Astrocyte (in vitro differentiated cells and primary cell): Measurements from ENCODE around the gene SOHLH1. TPM values are rescaled to one million over a fixed set of nuclear protein-coding genes. Genes with fewer than 3 reads are reported as not detected.
A peak's percentile ranks its signal among the peaks of the same experiment; 100 is the strongest.

Experiments used
- DNase-seq: peaks from one replicate; pipeline ENCODE4 v3.0.0-alpha.2; 2010; ENCODE audit warnings: low read depth
- FAIRE-seq: peaks from 2 replicates; lab custom pipeline; 2011; peaks lifted over from hg19 to GRCh38; lab: Jason Lieb, UNC
- H2AFZ ChIP-seq: 2 replicates; pipeline ENCODE4 v1.6.0; 2012; ENCODE audit warnings: low read depth, low read length, inconsistent platforms
- H3K27ac ChIP-seq: 2 replicates; pipeline ENCODE4 v1.5.1; 2011; ENCODE audit warnings: low read depth, low read length, inconsistent platforms
- H3K27me3 ChIP-seq: 2 replicates; pipeline ENCODE4 v1.6.0; 2011; ENCODE audit warnings: low read length, inconsistent platforms; ENCODE audit not compliant: insufficient read depth
- H3K36me3 ChIP-seq: 2 replicates; pipeline ENCODE4 v1.5.1; 2011; ENCODE audit warnings: low read length, inconsistent platforms; ENCODE audit not compliant: insufficient read depth
- H3K4me1 ChIP-seq: 2 replicates; pipeline ENCODE4 v1.5.1; 2011; ENCODE audit warnings: low read length, inconsistent platforms; ENCODE audit not compliant: insufficient read depth
- H3K4me2 ChIP-seq: 2 replicates; pipeline ENCODE4 v1.6.0; 2012; ENCODE audit warnings: low read length, inconsistent platforms
- H3K4me3 ChIP-seq: 2 replicates; pipeline ENCODE4 v1.5.1; 2011; ENCODE audit warnings: low read depth, mild to moderate bottlenecking, low read length, inconsistent platforms; ENCODE audit not compliant: insufficient read depth
- H3K79me2 ChIP-seq: 2 replicates; pipeline ENCODE4 v1.6.0; 2012; ENCODE audit warnings: mild to moderate bottlenecking, low read length, inconsistent platforms; ENCODE audit not compliant: insufficient read depth
- H3K9ac ChIP-seq: 2 replicates; pipeline ENCODE4 v1.6.0; 2012; ENCODE audit warnings: mild to moderate bottlenecking, low read length, inconsistent platforms
- H3K9me3 ChIP-seq: 2 replicates; pipeline ENCODE4 v1.5.1; 2012; ENCODE audit warnings: low read depth, mild to moderate bottlenecking, low read length, inconsistent platforms; ENCODE audit not compliant: insufficient read depth
- H4K20me1 ChIP-seq: 2 replicates; pipeline ENCODE4 v1.6.0; 2012; ENCODE audit warnings: low read length, inconsistent platforms; ENCODE audit not compliant: insufficient read depth
- H3K27ac Mint-ChIP-seq: one replicate; pipeline ENCODE4 v1.8.0; 2021; ENCODE audit warnings: mild to moderate bottlenecking, mixed read lengths; ENCODE audit not compliant: unreplicated experiment
- H3K27me3 Mint-ChIP-seq: one replicate; pipeline ENCODE4 v1.8.0; 2021; ENCODE audit warnings: low read depth, mixed read lengths; ENCODE audit not compliant: unreplicated experiment
- H3K36me3 Mint-ChIP-seq: one replicate; pipeline ENCODE4 v1.8.0; 2021; ENCODE audit warnings: low read depth, mixed read lengths; ENCODE audit not compliant: unreplicated experiment
- H3K4me1 Mint-ChIP-seq: one replicate; pipeline ENCODE4 v1.8.0; 2021; ENCODE audit warnings: low read depth, mixed read lengths; ENCODE audit not compliant: unreplicated experiment
- H3K4me3 Mint-ChIP-seq: one replicate; pipeline ENCODE4 v1.8.0; 2021; ENCODE audit warnings: mild to moderate bottlenecking, moderate library complexity, mixed read lengths; ENCODE audit not compliant: unreplicated experiment
- H3K9me3 Mint-ChIP-seq: one replicate; pipeline ENCODE4 v1.8.0; 2021; ENCODE audit warnings: mild to moderate bottlenecking, mixed read lengths; ENCODE audit not compliant: unreplicated experiment
- EZH2 ChIP-seq: IDR thresholded peaks from 2 replicates; pipeline ENCODE4 v1.6.1; 2012; ENCODE audit warnings: mild to moderate bottlenecking, low read length, inconsistent platforms; ENCODE audit not compliant: insufficient read depth
- total RNA-seq: library from RNA; stranded (reverse); gene quantifications from 2 replicates; pipeline ENCODE4 v1.2.1, GENCODE V29; 2021
- TF ChIP-seq, protein P1 (sequence below): IDR thresholded peaks from 2 replicates; pipeline ENCODE4 v1.5.1; 2011; ENCODE audit warnings: low read depth, mild to moderate bottlenecking, inconsistent platforms, low read length, moderate library complexity; ENCODE audit not compliant: insufficient read depth

The SOHLH1 gene
- total RNA-seq, 1 donor from 2014 or later = not detected

DNA sequence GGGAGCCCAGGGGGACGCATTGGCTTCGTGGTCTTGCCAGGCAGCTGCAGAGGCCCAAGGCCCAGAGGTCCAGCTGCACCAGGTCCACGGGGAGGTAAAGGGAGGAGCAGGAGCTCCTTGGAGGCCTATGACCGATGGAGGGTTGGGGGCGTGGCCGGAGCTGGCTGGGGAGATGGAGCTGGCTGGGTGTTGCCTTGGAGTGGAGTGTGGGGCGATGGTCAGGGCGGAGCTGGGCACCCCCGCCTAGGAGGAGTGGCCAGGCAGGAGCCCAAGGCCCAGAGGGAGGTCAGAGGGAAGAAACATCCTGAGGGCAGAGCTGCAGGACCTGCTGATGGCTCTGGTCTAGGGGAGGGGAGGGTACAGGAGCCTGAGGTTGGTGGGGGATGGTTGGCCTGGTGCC, 47.3 kb upstream of the SOHLH1 start:
- Histone ChIP-seq H3K9ac (no peak overlapping the region), H3K27me3 (no peaks in the 10 kb centered on the region), H3K4me3 (no peak overlapping the region), H3K4me2 (no peak overlapping the region), H2AFZ (no peak overlapping the region), H3K36me3 (no peaks in the 10 kb centered on the region), H4K20me1 (no peaks in the 10 kb centered on the region), H3K9me3 (no peaks in the 10 kb centered on the region), H3K4me1 (no peaks in the 10 kb centered on the region), H3K27ac (no peak overlapping the region), H3K79me2 (no peaks in the 10 kb centered on the region)
- H3K27ac Mint-ChIP-seq = no peak overlapping the region
- no peaks in the 10 kb centered on the region for H3K4me1 Mint-ChIP-seq
- H3K27me3 Mint-ChIP-seq = peaks cover 13% of the 10 kb centered on the region
- no peak for DNase-seq
- TF ChIP-seq, protein P1, sequence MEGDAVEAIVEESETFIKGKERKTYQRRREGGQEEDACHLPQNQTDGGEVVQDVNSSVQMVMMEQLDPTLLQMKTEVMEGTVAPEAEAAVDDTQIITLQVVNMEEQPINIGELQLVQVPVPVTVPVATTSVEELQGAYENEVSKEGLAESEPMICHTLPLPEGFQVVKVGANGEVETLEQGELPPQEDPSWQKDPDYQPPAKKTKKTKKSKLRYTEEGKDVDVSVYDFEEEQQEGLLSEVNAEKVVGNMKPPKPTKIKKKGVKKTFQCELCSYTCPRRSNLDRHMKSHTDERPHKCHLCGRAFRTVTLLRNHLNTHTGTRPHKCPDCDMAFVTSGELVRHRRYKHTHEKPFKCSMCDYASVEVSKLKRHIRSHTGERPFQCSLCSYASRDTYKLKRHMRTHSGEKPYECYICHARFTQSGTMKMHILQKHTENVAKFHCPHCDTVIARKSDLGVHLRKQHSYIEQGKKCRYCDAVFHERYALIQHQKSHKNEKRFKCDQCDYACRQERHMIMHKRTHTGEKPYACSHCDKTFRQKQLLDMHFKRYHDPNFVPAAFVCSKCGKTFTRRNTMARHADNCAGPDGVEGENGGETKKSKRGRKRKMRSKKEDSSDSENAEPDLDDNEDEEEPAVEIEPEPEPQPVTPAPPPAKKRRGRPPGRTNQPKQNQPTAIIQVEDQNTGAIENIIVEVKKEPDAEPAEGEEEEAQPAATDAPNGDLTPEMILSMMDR = no peak
- TF ChIP-seq EZH2 = no peak
- FAIRE-seq = no peak
- H3K36me3 Mint-ChIP-seq = no peaks in the 10 kb centered on the region
- no peak overlapping the region for H3K4me3 Mint-ChIP-seq
- no peaks in the 10 kb centered on the region for H3K9me3 Mint-ChIP-seq

- Mint-ChIP-seq H3K36me3 (no peaks in the 10 kb centered on the region), H3K27me3 (peaks cover 12% of the 10 kb centered on the region), H3K9me3 (no peaks in the 10 kb centered on the region), H3K4me1 (no peaks in the 10 kb centered on the region), H3K27ac (no peak overlapping the region), H3K4me3 (no peak overlapping the region)
- TF ChIP-seq EZH2 = no peak
- TF ChIP-seq, protein P1 = no peak
- DNase-seq (no peak), FAIRE-seq (no peak)
- no peak overlapping the region for H2AFZ ChIP-seq
- H3K27me3 ChIP-seq = no peaks in the 10 kb centered on the region
- no peak overlapping the region for H3K9ac ChIP-seq
- no peaks in the 10 kb centered on the region for H3K9me3 ChIP-seq
- no peak overlapping the region for H3K27ac ChIP-seq
- no peaks in the 10 kb centered on the region for H3K79me2 ChIP-seq
- no peak overlapping the region for H3K4me2 ChIP-seq
- H3K36me3 ChIP-seq = no peaks in the 10 kb centered on the region
- H3K4me1 ChIP-seq = no peaks in the 10 kb centered on the region
- H4K20me1 ChIP-seq = no peaks in the 10 kb centered on the region
- H3K4me3 ChIP-seq = no peak overlapping the region
These were observed 46.5 kb upstream of the SOHLH1 start for GRCh38 chr9:135745686-135746324.

GRCh38 chr9:135745189-135745588, 45.9 kb upstream of the SOHLH1 start:
- H3K4me2 ChIP-seq = no peak overlapping the region
- no peaks in the 10 kb centered on the region for H3K36me3 ChIP-seq
- no peak overlapping the region for H2AFZ ChIP-seq
- TF ChIP-seq, protein P1 = no peak
- TF ChIP-seq EZH2 = no peak
- peak overlapping the region; percentile 12 for H3K27ac Mint-ChIP-seq
- peaks cover 13% of the 10 kb centered on the region for H3K27me3 Mint-ChIP-seq
- H3K9ac ChIP-seq = no peak overlapping the region
- no peaks in the 10 kb centered on the region for H3K79me2 ChIP-seq
- DNase-seq (no peak), FAIRE-seq (no peak)
- no peaks in the 10 kb centered on the region for H3K9me3 ChIP-seq
- H3K4me3 Mint-ChIP-seq = no peak overlapping the region
- no peaks in the 10 kb centered on the region for H3K4me1 Mint-ChIP-seq
- no peaks in the 10 kb centered on the region for H3K9me3 Mint-ChIP-seq
- H3K27ac ChIP-seq = no peak overlapping the region
- no peaks in the 10 kb centered on the region for H3K27me3 ChIP-seq
- H3K4me1 ChIP-seq = no peaks in the 10 kb centered on the region
- no peak overlapping the region for H3K4me3 ChIP-seq
- no peaks in the 10 kb centered on the region for H4K20me1 ChIP-seq
- no peaks in the 10 kb centered on the region for H3K36me3 Mint-ChIP-seq
